Activated T-cell treated with anti-CD3 and anti-CD28 coated beads for 24 hours (primary cell): ENCODE data around the gene OR10H1.
"Not testable (repeated sequence)": the region's sequence is repeated elsewhere in the genome, so short reads cannot be mapped to it uniquely, and the experiment has no call there.

ENCODE experiments used
- DNase-seq: peaks from one replicate; pipeline ENCODE4 v3.0.0-alpha.2; 2020; ENCODE audit warnings: low read depth

The OR10H1 gene

GRCh38 chr19:15828611-15829305, 13.3 kb upstream of the OR10H1 start:
- not testable (repeated sequence) for DNase-seq

GRCh38 chr19:15828121-15828610, 12.7 kb upstream of the OR10H1 start:
- DNase-seq, result no peak

GRCh38 chr19:15825753-15826152, 10.3 kb upstream of the OR10H1 start:
- no peak for DNase-seq

GRCh38 chr19:15820646-15821045, 5.2 kb upstream of the OR10H1 start:
- DNase-seq, result no peak

- no peak for DNase-seq
Measured at GRCh38 chr19:15813916-15814315, 1.5 kb downstream of the OR10H1 start.

- DNase-seq, result no peak
Measured at GRCh38 chr19:15812060-15812722, 3.3 kb downstream of the OR10H1 start.

GRCh38 chr19:15811476-15811875, 4.0 kb downstream of the OR10H1 start:
- DNase-seq, result no peak

- no peak for DNase-seq
Measured at GRCh38 chr19:15810335-15810734, 5.1 kb downstream of the OR10H1 start.

- not testable (repeated sequence) for DNase-seq
Measured at GRCh38 chr19:15794279-15794678, 21.2 kb downstream of the OR10H1 start.

- DNase-seq, result no peak
Measured at GRCh38 chr19:15790096-15790495, 25.4 kb downstream of the OR10H1 start.

- DNase-seq, result no peak
Measured at GRCh38 chr19:15788594-15789270, 26.7 kb downstream of the OR10H1 start.

- DNase-seq, result no peak
Measured at GRCh38 chr19:15787611-15788155, 27.8 kb downstream of the OR10H1 start, which contains the start of gene OR10H5. TSS of gene OR10H5 (plus strand) at chr19:15787661. CDS start at chr19:15794049, 6,388 bp downstream.

- not testable (repeated sequence) for DNase-seq
Measured at GRCh38 chr19:15782896-15783295, 32.6 kb downstream of the OR10H1 start.

GRCh38 chr19:15782211-15782610, 33.3 kb downstream of the OR10H1 start:
- no peak for DNase-seq

- DNase-seq, result no peak
Measured at GRCh38 chr19:15781661-15782060, 33.8 kb downstream of the OR10H1 start.

GRCh38 chr19:15780610-15781418, 34.6 kb downstream of the OR10H1 start:
- DNase-seq, result no peak

GRCh38 chr19:15779756-15780476, 35.5 kb downstream of the OR10H1 start:
- no peak for DNase-seq

GRCh38 chr19:15776991-15777970, 38.2 kb downstream of the OR10H1 start:
- no peak for DNase-seq

GRCh38 chr19:15776264-15776663, 39.2 kb downstream of the OR10H1 start:
- DNase-seq, result no peak

GRCh38 chr19:15775249-15775648, 40.2 kb downstream of the OR10H1 start:
- DNase-seq, result no peak
